Esophagus muscularis mucosa (tissue), 4 donors: ENCODE measurements around the gene TBC1D13.

ENCODE experiments used
- CTCF ChIP-seq, 3 experiments: fragments of 200-600 bp in 2 of 3; fragments of 450-650 bp in 1 of 3; sonication (generic) in 2 of 3; IDR thresholded peaks; one replicate each; pipeline ENCODE4 v1.5.1; 2017 to 2019; ENCODE audit warnings: antibody characterized with exemption in 3 of 3, mild to moderate bottlenecking in 2 of 3, moderate library complexity in 1 of 3
- EP300 ChIP-seq: sonication (generic); formaldehyde crosslinking; IDR thresholded peaks from one replicate; pipeline ENCODE4 v1.6.1; 2017; ENCODE audit warnings: antibody characterized with exemption
- POLR2A ChIP-seq: fragments of 450-650 bp; IDR thresholded peaks from one replicate; pipeline ENCODE4 v1.6.1; 2017; ENCODE audit warnings: antibody characterized with exemption, moderate library complexity, mild to moderate bottlenecking, low read depth

GRCh38 chr9:128846680-128847030, 59.6 kb downstream of the TBC1D13 start:
- TF ChIP-seq EP300 = no peak
- no peak for TF ChIP-seq POLR2A
- no peak for TF ChIP-seq CTCF (IDR thresholded peaks at IDR 0.05)
